ENCODE measurements around the gene VSNL1.

The VSNL1 gene

DNA sequence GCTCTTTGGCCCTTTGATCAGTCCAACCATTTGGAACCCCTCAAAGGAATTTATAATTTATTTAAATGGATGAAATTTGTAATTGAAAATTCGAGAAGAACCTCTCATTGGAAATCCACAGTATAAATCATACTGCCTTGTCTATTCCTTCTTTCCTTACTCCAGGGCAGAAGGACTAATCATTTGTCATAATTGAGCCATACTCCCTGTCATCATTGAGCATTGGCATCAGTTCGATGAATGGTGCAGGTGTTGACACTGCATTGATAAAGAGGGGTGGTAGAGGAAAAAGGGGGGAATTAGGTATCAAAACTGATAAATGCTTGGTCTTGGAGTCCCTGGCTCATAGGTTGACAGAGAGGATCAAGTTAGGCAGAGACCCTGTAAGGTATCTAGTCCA is 2.0 kb downstream of the VSNL1 start:
- H3K4me3 ChIP-seq (ENCODE audit: low read depth, low read length) = no peak overlapping the region
- TF ChIP-seq, protein P1, sequence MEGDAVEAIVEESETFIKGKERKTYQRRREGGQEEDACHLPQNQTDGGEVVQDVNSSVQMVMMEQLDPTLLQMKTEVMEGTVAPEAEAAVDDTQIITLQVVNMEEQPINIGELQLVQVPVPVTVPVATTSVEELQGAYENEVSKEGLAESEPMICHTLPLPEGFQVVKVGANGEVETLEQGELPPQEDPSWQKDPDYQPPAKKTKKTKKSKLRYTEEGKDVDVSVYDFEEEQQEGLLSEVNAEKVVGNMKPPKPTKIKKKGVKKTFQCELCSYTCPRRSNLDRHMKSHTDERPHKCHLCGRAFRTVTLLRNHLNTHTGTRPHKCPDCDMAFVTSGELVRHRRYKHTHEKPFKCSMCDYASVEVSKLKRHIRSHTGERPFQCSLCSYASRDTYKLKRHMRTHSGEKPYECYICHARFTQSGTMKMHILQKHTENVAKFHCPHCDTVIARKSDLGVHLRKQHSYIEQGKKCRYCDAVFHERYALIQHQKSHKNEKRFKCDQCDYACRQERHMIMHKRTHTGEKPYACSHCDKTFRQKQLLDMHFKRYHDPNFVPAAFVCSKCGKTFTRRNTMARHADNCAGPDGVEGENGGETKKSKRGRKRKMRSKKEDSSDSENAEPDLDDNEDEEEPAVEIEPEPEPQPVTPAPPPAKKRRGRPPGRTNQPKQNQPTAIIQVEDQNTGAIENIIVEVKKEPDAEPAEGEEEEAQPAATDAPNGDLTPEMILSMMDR (IDR thresholded peaks at IDR 0.05; ENCODE audit: borderline replicate concordance, insufficient read depth, low read depth, low read length) = no peak

DNA sequence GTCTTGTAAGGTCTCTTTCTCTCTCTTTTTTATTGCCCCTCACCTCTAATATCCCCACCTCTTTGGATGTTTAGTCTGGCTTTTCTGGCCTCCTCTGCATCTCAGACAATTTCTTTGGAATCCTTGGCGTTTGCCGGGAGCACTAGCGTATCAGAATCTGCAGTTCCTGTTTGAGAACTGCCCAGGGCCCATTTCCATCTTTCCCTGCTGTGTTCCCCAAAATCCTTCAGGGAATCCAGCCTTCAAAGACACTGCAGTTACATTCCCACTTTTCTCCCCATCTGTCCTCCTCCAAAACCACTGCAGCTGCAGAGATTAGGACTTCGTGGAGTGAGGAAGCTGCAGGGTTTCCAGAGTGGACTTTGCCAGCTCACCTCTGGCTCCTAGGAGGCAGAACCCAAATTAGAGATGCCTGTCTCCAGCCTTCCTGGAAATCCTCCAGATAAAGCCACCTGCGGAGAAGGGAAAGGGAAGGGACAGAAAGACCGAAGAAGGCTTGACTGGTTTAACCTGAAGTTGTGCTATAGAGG is 2.7 kb downstream of the VSNL1 start:
- TF ChIP-seq, protein P1 (IDR thresholded peaks at IDR 0.05; ENCODE audit: borderline replicate concordance, insufficient read depth, low read depth, low read length) = no peak
- H3K4me3 ChIP-seq (ENCODE audit: low read depth, low read length) = no peak overlapping the region

DNA sequence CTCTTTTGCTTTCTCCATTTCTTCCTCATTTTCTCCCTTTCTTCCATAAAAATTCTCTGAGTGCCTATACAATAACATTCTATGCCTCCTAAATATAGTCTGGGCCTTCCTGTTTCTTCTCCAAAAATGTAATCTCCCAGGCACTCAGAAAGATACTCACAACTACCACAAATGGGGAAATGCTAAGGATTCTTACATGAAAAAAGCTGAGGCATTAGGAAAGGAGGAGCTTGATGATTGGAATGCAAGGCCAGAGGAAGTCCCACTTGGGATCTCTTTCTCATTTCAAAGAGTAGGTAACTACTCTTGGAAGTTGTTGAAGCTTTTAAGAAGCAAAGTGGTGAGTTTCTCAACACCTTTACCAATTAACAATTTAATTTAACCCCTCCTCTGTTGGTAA is 3.4 kb downstream of the VSNL1 start:
- TF ChIP-seq, protein P1 (IDR thresholded peaks at IDR 0.05; ENCODE audit: borderline replicate concordance, insufficient read depth, low read depth, low read length) = no peak
- H3K4me3 ChIP-seq (ENCODE audit: low read depth, low read length) = no peak overlapping the region

DNA sequence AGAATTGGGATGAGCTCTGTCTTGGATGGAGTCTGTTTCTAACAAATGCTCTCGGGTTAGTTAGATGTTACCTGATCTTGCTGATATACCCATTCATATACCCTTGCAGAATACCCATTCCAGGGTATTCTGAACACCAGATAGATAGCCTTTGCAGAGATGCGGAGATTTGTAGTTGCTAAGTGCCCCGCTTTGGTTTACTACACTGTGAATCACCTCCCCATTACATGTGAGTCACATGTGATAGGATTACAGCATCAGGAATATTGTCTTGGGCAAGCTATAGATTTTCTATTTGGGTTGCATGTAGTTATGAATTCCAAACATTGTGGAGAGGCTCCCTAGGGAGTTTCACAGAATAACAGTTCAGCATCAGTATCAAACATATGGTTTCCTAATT is 3.8 kb downstream of the VSNL1 start:
- TF ChIP-seq, protein P1 (IDR thresholded peaks at IDR 0.05; ENCODE audit: borderline replicate concordance, insufficient read depth, low read depth, low read length) = no peak
- H3K4me3 ChIP-seq (ENCODE audit: low read depth, low read length) = no peak overlapping the region

DNA sequence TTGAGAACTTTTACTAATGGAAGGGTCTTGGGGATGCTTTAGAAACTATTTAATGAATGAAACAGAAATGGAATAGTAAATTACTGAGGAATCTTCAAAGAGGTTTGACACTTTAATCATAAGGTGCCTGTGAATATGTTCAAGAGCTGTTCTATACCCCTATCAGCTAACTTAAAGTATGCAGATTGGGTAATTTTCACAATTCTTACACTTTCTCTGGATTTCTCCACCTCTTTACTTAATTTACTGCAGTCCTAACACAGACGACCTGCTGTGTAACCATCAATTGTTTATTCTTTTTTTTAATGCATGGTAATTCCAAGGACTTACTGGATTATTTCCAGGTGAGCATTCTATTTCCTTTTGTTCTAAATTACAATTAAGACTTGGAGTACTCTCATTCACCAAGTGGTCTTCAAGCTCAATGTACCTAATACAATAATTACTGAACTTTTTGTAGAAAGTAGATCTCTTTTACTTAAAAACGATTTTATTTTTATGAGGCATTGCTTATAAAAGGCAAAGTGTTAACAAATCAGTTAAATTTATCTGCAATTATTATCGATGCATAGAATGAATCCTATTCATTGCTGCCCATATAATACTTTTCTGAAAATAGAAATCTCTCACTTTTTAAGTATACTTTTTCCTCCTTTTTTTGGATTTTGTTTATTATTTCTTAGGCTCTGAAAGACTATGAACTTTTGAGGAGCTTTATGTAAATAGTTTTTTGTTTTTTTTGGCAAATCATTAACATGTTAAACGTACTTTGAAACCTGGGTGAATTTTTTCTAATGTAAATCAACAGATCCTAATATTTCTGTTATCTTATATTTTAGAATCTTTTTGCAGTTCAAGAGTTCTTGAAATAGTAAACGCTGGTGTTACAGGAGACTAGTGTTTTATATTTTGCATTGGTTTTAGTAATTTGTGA is 5.5 kb downstream of the VSNL1 start:
- TF ChIP-seq, protein P1 (IDR thresholded peaks at IDR 0.05; ENCODE audit: borderline replicate concordance, insufficient read depth, low read depth, low read length) = no peak
- no peak overlapping the region for H3K4me3 ChIP-seq (ENCODE audit: low read depth, low read length)

DNA sequence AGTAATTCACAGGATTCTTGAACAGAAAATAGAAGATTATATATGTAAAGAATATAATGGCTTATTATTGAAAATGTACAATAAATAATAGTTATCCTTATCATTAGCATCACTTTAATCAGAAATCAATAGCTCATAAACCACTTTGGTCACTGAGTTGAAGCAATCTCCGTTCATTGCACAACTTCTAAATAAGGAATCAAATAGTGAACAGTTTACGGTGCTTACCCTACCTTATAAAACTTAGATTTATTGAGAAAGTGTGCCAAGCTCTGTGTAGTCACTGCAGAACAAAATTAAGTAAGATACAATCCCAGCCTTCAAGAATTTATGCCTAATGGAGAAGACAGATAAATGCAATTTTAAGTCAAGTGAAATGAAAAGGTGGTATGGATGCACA is 6.7 kb downstream of the VSNL1 start:
- TF ChIP-seq, protein P1 (IDR thresholded peaks at IDR 0.05; ENCODE audit: borderline replicate concordance, insufficient read depth, low read depth, low read length) = no peak
- no peak overlapping the region for H3K4me3 ChIP-seq (ENCODE audit: low read depth, low read length)

DNA sequence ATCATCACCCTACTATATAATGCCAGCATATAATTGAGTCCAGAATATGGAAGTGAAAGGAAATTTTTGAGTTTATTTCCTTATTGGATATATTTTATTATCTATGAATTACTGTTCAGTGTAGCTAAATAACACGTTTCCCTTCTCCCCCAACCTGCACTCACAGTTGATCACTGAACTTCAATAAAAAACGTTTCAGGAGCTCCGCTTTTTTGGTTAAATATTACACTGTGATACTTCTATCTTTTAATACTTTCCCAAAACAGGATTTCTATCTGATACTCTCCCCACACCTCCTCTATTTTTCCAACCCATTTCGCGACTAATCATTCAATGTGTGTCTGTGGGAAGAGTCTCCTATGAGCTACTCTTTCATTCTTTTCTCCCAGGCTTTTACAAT is 7.2 kb downstream of the VSNL1 start:
- TF ChIP-seq, protein P1 (IDR thresholded peaks at IDR 0.05; ENCODE audit: borderline replicate concordance, insufficient read depth, low read depth, low read length) = no peak
- H3K4me3 ChIP-seq (ENCODE audit: low read depth, low read length) = no peak overlapping the region
